ENCODE results near the gene ELL2. TPM values are rescaled to one million over a fixed set of nuclear protein-coding genes. Genes with fewer than 3 reads are reported as not detected.
A peak's percentile ranks its signal among the peaks of the same experiment; 100 is the strongest.

Gene ELL2
- total and polyA plus RNA-seq, 2 of the 13 experiments (the other 11 are each of a cell fraction or from before 2014, with no cell fraction given): 78.9 to 97.1 TPM

DNA sequence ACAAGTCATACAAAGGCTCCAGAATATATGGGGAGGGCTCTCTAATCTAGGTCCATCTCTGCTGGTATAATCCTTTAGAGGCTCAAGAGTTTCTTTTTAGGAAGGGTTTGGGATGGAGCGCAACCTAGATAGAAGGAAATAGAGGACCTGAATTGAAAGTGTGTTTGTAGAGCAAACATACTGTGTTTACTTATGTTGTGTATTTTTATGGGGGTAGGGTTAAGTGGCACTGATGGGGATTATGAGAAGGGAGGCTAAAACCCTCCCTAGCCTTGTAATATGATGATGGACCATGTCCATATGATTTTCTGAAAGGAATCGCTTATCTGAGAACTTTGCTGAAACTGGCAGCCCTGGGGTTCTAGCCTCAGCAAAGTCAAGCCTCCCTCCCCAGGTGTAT is 4.4 kb upstream of the ELL2 start (continued):
- TF ChIP-seq, protein P1, sequence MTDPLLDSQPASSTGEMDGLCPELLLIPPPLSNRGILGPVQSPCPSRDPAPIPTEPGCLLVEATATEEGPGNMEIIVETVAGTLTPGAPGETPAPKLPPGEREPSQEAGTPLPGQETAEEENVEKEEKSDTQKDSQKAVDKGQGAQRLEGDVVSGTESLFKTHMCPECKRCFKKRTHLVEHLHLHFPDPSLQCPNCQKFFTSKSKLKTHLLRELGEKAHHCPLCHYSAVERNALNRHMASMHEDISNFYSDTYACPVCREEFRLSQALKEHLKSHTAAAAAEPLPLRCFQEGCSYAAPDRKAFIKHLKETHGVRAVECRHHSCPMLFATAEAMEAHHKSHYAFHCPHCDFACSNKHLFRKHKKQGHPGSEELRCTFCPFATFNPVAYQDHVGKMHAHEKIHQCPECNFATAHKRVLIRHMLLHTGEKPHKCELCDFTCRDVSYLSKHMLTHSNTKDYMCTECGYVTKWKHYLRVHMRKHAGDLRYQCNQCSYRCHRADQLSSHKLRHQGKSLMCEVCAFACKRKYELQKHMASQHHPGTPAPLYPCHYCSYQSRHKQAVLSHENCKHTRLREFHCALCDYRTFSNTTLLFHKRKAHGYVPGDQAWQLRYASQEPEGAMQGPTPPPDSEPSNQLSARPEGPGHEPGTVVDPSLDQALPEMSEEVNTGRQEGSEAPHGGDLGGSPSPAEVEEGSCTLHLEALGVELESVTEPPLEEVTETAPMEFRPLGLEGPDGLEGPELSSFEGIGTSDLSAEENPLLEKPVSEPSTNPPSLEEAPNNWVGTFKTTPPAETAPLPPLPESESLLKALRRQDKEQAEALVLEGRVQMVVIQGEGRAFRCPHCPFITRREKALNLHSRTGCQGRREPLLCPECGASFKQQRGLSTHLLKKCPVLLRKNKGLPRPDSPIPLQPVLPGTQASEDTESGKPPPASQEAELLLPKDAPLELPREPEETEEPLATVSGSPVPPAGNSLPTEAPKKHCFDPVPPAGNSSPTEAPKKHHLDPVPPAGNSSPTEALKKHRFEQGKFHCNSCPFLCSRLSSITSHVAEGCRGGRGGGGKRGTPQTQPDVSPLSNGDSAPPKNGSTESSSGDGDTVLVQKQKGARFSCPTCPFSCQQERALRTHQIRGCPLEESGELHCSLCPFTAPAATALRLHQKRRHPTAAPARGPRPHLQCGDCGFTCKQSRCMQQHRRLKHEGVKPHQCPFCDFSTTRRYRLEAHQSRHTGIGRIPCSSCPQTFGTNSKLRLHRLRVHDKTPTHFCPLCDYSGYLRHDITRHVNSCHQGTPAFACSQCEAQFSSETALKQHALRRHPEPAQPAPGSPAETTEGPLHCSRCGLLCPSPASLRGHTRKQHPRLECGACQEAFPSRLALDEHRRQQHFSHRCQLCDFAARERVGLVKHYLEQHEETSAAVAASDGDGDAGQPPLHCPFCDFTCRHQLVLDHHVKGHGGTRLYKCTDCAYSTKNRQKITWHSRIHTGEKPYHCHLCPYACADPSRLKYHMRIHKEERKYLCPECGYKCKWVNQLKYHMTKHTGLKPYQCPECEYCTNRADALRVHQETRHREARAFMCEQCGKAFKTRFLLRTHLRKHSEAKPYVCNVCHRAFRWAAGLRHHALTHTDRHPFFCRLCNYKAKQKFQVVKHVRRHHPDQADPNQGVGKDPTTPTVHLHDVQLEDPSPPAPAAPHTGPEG (CRISPR knock-in tag; IDR thresholded peaks at IDR 0.05): no peak
- TF ChIP-seq, protein P2, sequence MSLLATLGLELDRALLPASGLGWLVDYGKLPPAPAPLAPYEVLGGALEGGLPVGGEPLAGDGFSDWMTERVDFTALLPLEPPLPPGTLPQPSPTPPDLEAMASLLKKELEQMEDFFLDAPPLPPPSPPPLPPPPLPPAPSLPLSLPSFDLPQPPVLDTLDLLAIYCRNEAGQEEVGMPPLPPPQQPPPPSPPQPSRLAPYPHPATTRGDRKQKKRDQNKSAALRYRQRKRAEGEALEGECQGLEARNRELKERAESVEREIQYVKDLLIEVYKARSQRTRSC (CRISPR knock-in tag; IDR thresholded peaks at IDR 0.05; ENCODE audit: low read depth): no peak
- TF ChIP-seq ZNF879 (CRISPR knock-in tag; IDR thresholded peaks at IDR 0.05): no peak
- peak; percentile 21; the same call in 1 of the 2 replicates for TF ChIP-seq ZNF644 (CRISPR knock-in tag; IDR thresholded peaks at IDR 0.05; ENCODE audit: low read depth)
- TF ChIP-seq CEBPG (CRISPR knock-in tag; IDR thresholded peaks at IDR 0.05): no peak; the same call in 1 of the 2 replicates
- TF ChIP-seq ZFP36 (IDR thresholded peaks at IDR 0.05; ENCODE audit: borderline replicate concordance, low read depth, low read length, partially characterized antibody): peak; percentile 58
- TF ChIP-seq KMT2A (CRISPR knock-in tag; IDR thresholded peaks at IDR 0.05): no peak
- TF ChIP-seq, protein P3, sequence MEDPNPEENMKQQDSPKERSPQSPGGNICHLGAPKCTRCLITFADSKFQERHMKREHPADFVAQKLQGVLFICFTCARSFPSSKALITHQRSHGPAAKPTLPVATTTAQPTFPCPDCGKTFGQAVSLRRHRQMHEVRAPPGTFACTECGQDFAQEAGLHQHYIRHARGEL (CRISPR knock-in tag; IDR thresholded peaks at IDR 0.05): no peak
- no peak for TF ChIP-seq KMT2B (CRISPR knock-in tag; IDR thresholded peaks at IDR 0.05)
- no peak for TF ChIP-seq MAFF (IDR thresholded peaks at IDR 0.05; ENCODE audit: low read depth, low read length)
- no peak for TF ChIP-seq ZSCAN12 (CRISPR knock-in tag; IDR thresholded peaks at IDR 0.05)
- TF ChIP-seq, protein P4, sequence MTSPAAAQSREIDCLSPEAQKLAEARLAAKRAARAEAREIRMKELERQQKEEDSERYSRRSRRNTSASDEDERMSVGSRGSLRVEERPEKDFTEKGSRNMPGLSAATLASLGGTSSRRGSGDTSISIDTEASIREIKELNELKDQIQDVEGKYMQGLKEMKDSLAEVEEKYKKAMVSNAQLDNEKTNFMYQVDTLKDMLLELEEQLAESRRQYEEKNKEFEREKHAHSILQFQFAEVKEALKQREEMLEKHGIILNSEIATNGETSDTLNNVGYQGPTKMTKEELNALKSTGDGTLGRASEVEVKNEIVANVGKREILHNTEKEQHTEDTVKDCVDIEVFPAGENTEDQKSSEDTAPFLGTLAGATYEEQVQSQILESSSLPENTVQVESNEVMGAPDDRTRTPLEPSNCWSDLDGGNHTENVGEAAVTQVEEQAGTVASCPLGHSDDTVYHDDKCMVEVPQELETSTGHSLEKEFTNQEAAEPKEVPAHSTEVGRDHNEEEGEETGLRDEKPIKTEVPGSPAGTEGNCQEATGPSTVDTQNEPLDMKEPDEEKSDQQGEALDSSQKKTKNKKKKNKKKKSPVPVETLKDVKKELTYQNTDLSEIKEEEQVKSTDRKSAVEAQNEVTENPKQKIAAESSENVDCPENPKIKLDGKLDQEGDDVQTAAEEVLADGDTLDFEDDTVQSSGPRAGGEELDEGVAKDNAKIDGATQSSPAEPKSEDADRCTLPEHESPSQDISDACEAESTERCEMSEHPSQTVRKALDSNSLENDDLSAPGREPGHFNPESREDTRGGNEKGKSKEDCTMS (CRISPR knock-in tag; conservative IDR thresholded peaks at IDR 0.05): no peak
- TF ChIP-seq, protein P5, sequence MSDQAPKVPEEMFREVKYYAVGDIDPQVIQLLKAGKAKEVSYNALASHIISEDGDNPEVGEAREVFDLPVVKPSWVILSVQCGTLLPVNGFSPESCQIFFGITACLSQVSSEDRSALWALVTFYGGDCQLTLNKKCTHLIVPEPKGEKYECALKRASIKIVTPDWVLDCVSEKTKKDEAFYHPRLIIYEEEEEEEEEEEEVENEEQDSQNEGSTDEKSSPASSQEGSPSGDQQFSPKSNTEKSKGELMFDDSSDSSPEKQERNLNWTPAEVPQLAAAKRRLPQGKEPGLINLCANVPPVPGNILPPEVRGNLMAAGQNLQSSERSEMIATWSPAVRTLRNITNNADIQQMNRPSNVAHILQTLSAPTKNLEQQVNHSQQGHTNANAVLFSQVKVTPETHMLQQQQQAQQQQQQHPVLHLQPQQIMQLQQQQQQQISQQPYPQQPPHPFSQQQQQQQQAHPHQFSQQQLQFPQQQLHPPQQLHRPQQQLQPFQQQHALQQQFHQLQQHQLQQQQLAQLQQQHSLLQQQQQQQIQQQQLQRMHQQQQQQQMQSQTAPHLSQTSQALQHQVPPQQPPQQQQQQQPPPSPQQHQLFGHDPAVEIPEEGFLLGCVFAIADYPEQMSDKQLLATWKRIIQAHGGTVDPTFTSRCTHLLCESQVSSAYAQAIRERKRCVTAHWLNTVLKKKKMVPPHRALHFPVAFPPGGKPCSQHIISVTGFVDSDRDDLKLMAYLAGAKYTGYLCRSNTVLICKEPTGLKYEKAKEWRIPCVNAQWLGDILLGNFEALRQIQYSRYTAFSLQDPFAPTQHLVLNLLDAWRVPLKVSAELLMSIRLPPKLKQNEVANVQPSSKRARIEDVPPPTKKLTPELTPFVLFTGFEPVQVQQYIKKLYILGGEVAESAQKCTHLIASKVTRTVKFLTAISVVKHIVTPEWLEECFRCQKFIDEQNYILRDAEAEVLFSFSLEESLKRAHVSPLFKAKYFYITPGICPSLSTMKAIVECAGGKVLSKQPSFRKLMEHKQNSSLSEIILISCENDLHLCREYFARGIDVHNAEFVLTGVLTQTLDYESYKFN (CRISPR knock-in tag; conservative IDR thresholded peaks at IDR 0.05): peak; percentile 85
- TF ChIP-seq ZNF768 (CRISPR knock-in tag; IDR thresholded peaks at IDR 0.05): no peak
- TF ChIP-seq, protein P6, sequence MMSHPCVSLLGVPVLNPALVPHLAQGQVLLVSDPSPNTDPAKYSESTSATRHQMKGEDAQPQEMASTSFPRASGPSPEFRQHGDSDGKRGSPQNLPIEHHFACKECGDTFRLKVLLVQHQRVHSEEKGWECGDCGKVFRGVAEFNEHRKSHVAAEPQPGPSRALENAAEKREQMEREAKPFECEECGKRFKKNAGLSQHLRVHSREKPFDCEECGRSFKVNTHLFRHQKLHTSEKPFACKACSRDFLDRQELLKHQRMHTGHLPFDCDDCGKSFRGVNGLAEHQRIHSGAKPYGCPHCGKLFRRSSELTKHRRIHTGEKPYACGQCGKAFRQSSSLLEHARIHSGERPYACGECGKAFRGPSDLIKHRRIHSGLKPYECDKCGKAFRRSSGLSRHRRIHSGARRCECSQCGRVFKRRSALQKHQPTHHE (CRISPR knock-in tag; IDR thresholded peaks at IDR 0.05; ENCODE audit: borderline replicate concordance): no peak

Data from HepG2 (cell line).